ENCODE measurements around the gene MARK3. TPM values are rescaled to one million over a fixed set of nuclear protein-coding genes. Genes with fewer than 3 reads are reported as not detected.

Gene MARK3
- total RNA-seq, 1 donor from 2014 or later: 124 TPM

DNA sequence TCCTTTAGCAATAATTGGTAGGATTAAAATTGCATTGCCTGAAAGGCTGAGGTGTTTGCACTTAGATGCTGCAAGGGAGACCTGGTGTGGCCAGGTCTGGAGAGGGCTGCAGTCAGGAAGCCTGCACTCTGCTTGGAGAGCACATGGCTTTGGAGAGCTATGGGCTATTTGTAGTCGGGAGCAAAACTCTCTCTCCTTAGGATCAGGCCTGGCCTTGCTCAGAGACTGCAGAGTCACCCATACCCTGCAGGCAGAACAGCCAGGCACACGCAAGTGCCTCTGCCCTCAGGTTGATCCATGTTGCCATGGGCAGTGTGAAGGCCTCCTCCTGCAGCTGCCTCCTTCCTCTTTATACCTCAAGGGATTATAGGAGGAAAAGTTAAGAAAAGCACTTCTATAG, 110.6 kb downstream of the MARK3 start:
- FAIRE-seq (no peak), DNase-seq (ENCODE audit: low read depth) (no peak)
- Histone ChIP-seq H4K20me1 (ENCODE audit: insufficient read depth, low read length) (peaks cover 38% of the 10 kb centered on the region), H3K36me3 (ENCODE audit: insufficient read depth, low read length) (peaks cover 39% of the 10 kb centered on the region), H3K27me3 (ENCODE audit: insufficient read depth, low read length) (no peaks in the 10 kb centered on the region), H3K9ac (ENCODE audit: low read length) (no peak overlapping the region), H3K4me2 (ENCODE audit: low read length) (no peak overlapping the region), H3K79me2 (ENCODE audit: insufficient read depth, low read length) (peaks cover 17% of the 10 kb centered on the region), H3K27ac (ENCODE audit: low read depth, low read length) (no peak overlapping the region), H3K4me1 (ENCODE audit: insufficient read depth, low read length) (no peaks in the 10 kb centered on the region), H3K4me3 (ENCODE audit: insufficient read depth, low read depth, low read length) (no peak overlapping the region), H3K9me3 (ENCODE audit: insufficient read depth, low read depth, low read length) (no peaks in the 10 kb centered on the region), H2AFZ (ENCODE audit: low read depth, low read length) (no peak overlapping the region)
- H3K27ac Mint-ChIP-seq (ENCODE audit: unreplicated experiment): no peak overlapping the region
- H3K36me3 Mint-ChIP-seq (ENCODE audit: low read depth, unreplicated experiment): peaks cover 9% of the 10 kb centered on the region
- H3K9me3 Mint-ChIP-seq (ENCODE audit: unreplicated experiment): no peaks in the 10 kb centered on the region
- H3K27me3 Mint-ChIP-seq (ENCODE audit: low read depth, unreplicated experiment): no peaks in the 10 kb centered on the region
- no peak overlapping the region for H3K4me3 Mint-ChIP-seq (ENCODE audit: unreplicated experiment)
- TF ChIP-seq, protein P1, sequence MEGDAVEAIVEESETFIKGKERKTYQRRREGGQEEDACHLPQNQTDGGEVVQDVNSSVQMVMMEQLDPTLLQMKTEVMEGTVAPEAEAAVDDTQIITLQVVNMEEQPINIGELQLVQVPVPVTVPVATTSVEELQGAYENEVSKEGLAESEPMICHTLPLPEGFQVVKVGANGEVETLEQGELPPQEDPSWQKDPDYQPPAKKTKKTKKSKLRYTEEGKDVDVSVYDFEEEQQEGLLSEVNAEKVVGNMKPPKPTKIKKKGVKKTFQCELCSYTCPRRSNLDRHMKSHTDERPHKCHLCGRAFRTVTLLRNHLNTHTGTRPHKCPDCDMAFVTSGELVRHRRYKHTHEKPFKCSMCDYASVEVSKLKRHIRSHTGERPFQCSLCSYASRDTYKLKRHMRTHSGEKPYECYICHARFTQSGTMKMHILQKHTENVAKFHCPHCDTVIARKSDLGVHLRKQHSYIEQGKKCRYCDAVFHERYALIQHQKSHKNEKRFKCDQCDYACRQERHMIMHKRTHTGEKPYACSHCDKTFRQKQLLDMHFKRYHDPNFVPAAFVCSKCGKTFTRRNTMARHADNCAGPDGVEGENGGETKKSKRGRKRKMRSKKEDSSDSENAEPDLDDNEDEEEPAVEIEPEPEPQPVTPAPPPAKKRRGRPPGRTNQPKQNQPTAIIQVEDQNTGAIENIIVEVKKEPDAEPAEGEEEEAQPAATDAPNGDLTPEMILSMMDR (IDR thresholded peaks at IDR 0.05; ENCODE audit: insufficient read depth, low read depth, low read length): no peak
- TF ChIP-seq EZH2 (IDR thresholded peaks at IDR 0.05; ENCODE audit: insufficient read depth, low read length): no peak
- no peaks in the 10 kb centered on the region for H3K4me1 Mint-ChIP-seq (ENCODE audit: low read depth, unreplicated experiment)

DNA sequence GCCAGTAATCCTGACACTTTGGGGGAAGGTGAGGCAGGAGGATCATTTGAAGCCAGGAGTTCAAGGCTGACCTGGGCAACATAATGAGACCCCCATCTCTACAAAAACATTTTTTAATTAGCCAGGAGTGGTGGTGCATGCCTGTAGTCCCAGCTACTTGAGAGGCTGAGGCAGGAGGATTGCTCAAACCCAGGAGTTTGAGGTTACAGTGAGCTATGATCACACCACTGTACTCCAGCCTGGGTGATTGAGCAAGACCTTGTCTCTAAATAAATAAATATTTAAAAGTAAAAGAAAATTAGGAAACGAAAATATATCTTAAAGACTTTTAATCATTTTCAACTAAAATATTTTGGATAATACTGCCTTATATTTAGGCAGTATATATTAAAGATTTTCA, 111.6 kb downstream of the MARK3 start:
- Mint-ChIP-seq H3K36me3 (ENCODE audit: low read depth, unreplicated experiment) (peaks cover 9% of the 10 kb centered on the region), H3K27ac (ENCODE audit: unreplicated experiment) (no peak overlapping the region), H3K27me3 (ENCODE audit: low read depth, unreplicated experiment) (no peaks in the 10 kb centered on the region), H3K4me1 (ENCODE audit: low read depth, unreplicated experiment) (no peaks in the 10 kb centered on the region), H3K9me3 (ENCODE audit: unreplicated experiment) (no peaks in the 10 kb centered on the region), H3K4me3 (ENCODE audit: unreplicated experiment) (no peak overlapping the region)
- FAIRE-seq (no peak), DNase-seq (ENCODE audit: low read depth) (no peak)
- Histone ChIP-seq H3K4me2 (ENCODE audit: low read length) (no peak overlapping the region), H3K27me3 (ENCODE audit: insufficient read depth, low read length) (no peaks in the 10 kb centered on the region), H3K27ac (ENCODE audit: low read depth, low read length) (no peak overlapping the region), H3K9me3 (ENCODE audit: insufficient read depth, low read depth, low read length) (no peaks in the 10 kb centered on the region), H3K79me2 (ENCODE audit: insufficient read depth, low read length) (peaks cover 22% of the 10 kb centered on the region), H4K20me1 (ENCODE audit: insufficient read depth, low read length) (peaks cover 45% of the 10 kb centered on the region), H3K4me1 (ENCODE audit: insufficient read depth, low read length) (no peaks in the 10 kb centered on the region), H3K9ac (ENCODE audit: low read length) (no peak overlapping the region), H3K36me3 (ENCODE audit: insufficient read depth, low read length) (peaks cover 43% of the 10 kb centered on the region), H2AFZ (ENCODE audit: low read depth, low read length) (no peak overlapping the region), H3K4me3 (ENCODE audit: insufficient read depth, low read depth, low read length) (no peak overlapping the region)
- no peak for TF ChIP-seq EZH2 (IDR thresholded peaks at IDR 0.05; ENCODE audit: insufficient read depth, low read length)
- TF ChIP-seq, protein P1 (IDR thresholded peaks at IDR 0.05; ENCODE audit: insufficient read depth, low read depth, low read length): no peak

DNA sequence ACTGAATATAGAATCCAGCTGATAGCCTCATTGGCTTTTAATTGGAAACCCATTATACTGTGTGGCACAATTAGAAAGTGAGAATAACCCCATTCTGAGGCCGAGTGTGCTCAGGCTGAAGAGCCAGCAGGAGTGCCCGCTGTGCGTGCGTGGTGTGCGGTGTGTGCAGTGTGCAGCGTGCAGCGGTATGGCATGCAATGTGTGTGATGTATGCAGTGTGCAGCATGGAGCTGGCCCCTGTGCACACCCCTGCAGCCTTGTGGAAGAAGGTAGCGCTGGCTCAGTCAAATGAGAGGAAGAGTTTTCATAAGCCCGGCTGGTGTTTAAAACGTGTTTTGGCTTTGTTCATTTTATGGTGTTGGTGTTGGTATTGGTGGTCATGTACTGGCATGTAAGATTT, 114.5 kb downstream of the MARK3 start:
- DNase-seq (ENCODE audit: low read depth): no peak
- Histone ChIP-seq H3K4me1 (ENCODE audit: insufficient read depth, low read length) (no peaks in the 10 kb centered on the region), H3K27me3 (ENCODE audit: insufficient read depth, low read length) (no peaks in the 10 kb centered on the region), H4K20me1 (ENCODE audit: insufficient read depth, low read length) (peaks cover 55% of the 10 kb centered on the region), H3K79me2 (ENCODE audit: insufficient read depth, low read length) (peaks cover 23% of the 10 kb centered on the region), H3K9me3 (ENCODE audit: insufficient read depth, low read depth, low read length) (no peaks in the 10 kb centered on the region), H3K4me3 (ENCODE audit: insufficient read depth, low read depth, low read length) (no peak overlapping the region), H3K36me3 (ENCODE audit: insufficient read depth, low read length) (peaks cover 52% of the 10 kb centered on the region), H3K4me2 (ENCODE audit: low read length) (no peak overlapping the region), H3K27ac (ENCODE audit: low read depth, low read length) (no peak overlapping the region), H2AFZ (ENCODE audit: low read depth, low read length) (no peak overlapping the region), H3K9ac (ENCODE audit: low read length) (no peak overlapping the region)
- Mint-ChIP-seq H3K27me3 (ENCODE audit: low read depth, unreplicated experiment) (no peaks in the 10 kb centered on the region), H3K9me3 (ENCODE audit: unreplicated experiment) (no peaks in the 10 kb centered on the region), H3K4me1 (ENCODE audit: low read depth, unreplicated experiment) (peaks cover 3% of the 10 kb centered on the region), H3K27ac (ENCODE audit: unreplicated experiment) (peak overlapping the region; percentile 9), H3K36me3 (ENCODE audit: low read depth, unreplicated experiment) (peaks cover 16% of the 10 kb centered on the region), H3K4me3 (ENCODE audit: unreplicated experiment) (no peak overlapping the region)
- no peak for FAIRE-seq
- TF ChIP-seq, protein P1 (IDR thresholded peaks at IDR 0.05; ENCODE audit: insufficient read depth, low read depth, low read length): no peak
- no peak for TF ChIP-seq EZH2 (IDR thresholded peaks at IDR 0.05; ENCODE audit: insufficient read depth, low read length)
